Caco-2 (cell line): ENCODE data around the gene BGN. TPM values are rescaled to one million over a fixed set of nuclear protein-coding genes. Genes with fewer than 3 reads are reported as not detected.
A peak's percentile ranks its signal among the peaks of the same experiment; 100 is the strongest.

Experiments used
- BruUV-seq: library from RNA; stranded (reverse); fragments of 400-500 nt; replicated peaks from 2 replicates; lab custom pipeline; 2021; lab: Mats Ljungman, UMichigan
- CTCF ChIA-PET: fragments of 300-600 bp; sonication (Branson Sonifier 250); formaldehyde crosslinking; loops from one replicate; lab custom pipeline; 2022; ENCODE audit warnings: antibody characterized with exemption; lab: Charles Lee
- POLR2A ChIA-PET: fragments of 300-600 bp; sonication (Branson Sonifier 250); formaldehyde crosslinking; loops from one replicate; lab custom pipeline; 2022; ENCODE audit warnings: antibody characterized with exemption; lab: Charles Lee
- DNase-seq, 2 experiments: peaks; one replicate each; pipeline versions ENCODE4 v3.0.0 to v3.0.0-alpha.2; 2020 to 2022
- H3K27me3 ChIP-seq: replicated peaks from 2 replicates; pipeline ENCODE4 v1.6.0; 2011; ENCODE audit warnings: low read length; ENCODE audit not compliant: control insufficient read depth, insufficient read depth
- H3K36me3 ChIP-seq: 2 replicates; pipeline ENCODE4 v1.5.1; 2011; ENCODE audit warnings: low read length; ENCODE audit not compliant: control insufficient read depth, insufficient read depth
- H3K4me1 ChIP-seq: fragments of 250-450 bp; sonication (Bioruptor Pico); 2 replicates; pipeline ENCODE4 v1.5.1; 2020; ENCODE audit warnings: mild to moderate bottlenecking
- H3K4me3 ChIP-seq: 2 replicates; pipeline ENCODE4 v1.5.1; 2011; ENCODE audit warnings: low read depth, mild to moderate bottlenecking, control low read depth, low read length
- H3K9me3 ChIP-seq: fragments of 250-450 bp; sonication (Bioruptor Pico); 2 replicates; pipeline ENCODE4 v1.5.1; 2020; ENCODE audit warnings: mild to moderate bottlenecking, moderate library complexity
- H3K27ac Mint-ChIP-seq: one replicate; pipeline ENCODE4 v1.8.0; 2022; ENCODE audit warnings: mixed read lengths; ENCODE audit not compliant: unreplicated experiment
- H3K27me3 Mint-ChIP-seq: one replicate; pipeline ENCODE4 v1.8.0; 2022; ENCODE audit warnings: mixed read lengths; ENCODE audit not compliant: insufficient read depth, unreplicated experiment
- H3K36me3 Mint-ChIP-seq: one replicate; pipeline ENCODE4 v1.8.0; 2022; ENCODE audit warnings: mild to moderate bottlenecking, mixed read lengths; ENCODE audit not compliant: insufficient read depth, unreplicated experiment
- H3K4me1 Mint-ChIP-seq: one replicate; pipeline ENCODE4 v1.8.0; 2022; ENCODE audit warnings: low read depth, mixed read lengths; ENCODE audit not compliant: unreplicated experiment
- H3K4me3 Mint-ChIP-seq: one replicate; pipeline ENCODE4 v1.8.0; 2022; ENCODE audit warnings: mild to moderate bottlenecking, moderate library complexity, mixed read lengths; ENCODE audit not compliant: unreplicated experiment
- H3K9me3 Mint-ChIP-seq: one replicate; pipeline ENCODE4 v1.8.0; 2022; ENCODE audit warnings: mixed read lengths; ENCODE audit not compliant: unreplicated experiment
- CTCF ChIP-seq, 2 experiments: fragments of 200-600 bp in 1 of 2; IDR thresholded peaks; 1 replicate in 1 of 2; 2 replicates in 1 of 2; pipeline versions ENCODE4 v1.5.1 to v1.8.0; 2011 to 2022; ENCODE audit warnings: antibody characterized with exemption in 1 of 2, control low read depth in 1 of 2, inconsistent platforms in 1 of 2, low read depth in 1 of 2, low read length in 1 of 2, mild to moderate bottlenecking in 1 of 2, moderate library complexity in 1 of 2; ENCODE audit not compliant: insufficient read depth in 1 of 2, severe bottlenecking in 1 of 2, unreplicated experiment in 1 of 2
- intact Hi-C: fragments of 100-400 bp; cut with micrococcal nuclease; formaldehyde crosslinking; loops from one replicate; pipeline ENCODE4 v1.10.0; 2022; ENCODE audit not compliant: unreplicated experiment
- total RNA-seq: library from RNA; stranded (reverse); gene quantifications from 2 replicates; pipeline ENCODE4 v1.2.3, GENCODE V29; 2022

The BGN gene
- total RNA-seq, 1 experiment from 2014 or later: 9.9 TPM

- POLR2A ChIA-PET: interaction anchor here (0.6 to 1.0 kb wide), 2 partner anchors 20 to 45 kb away, joined by 3 to 6 read pairs; no protein-coding TSS in a partner anchor
- peak within 1 kb of the TSS; percentile 54 for H3K4me3 ChIP-seq
- Mint-ChIP-seq H3K9me3 (no peaks in the 10 kb centered on the region), H3K36me3 (peaks cover 2% of the 10 kb centered on the region), H3K4me3 (peak within 1 kb of the TSS; percentile 75), H3K4me1 (no peaks in the 10 kb centered on the region), H3K27ac (no peak within 1 kb of the TSS), H3K27me3 (no peaks in the 10 kb centered on the region)
- BruUV-seq: no TSS peak
- peaks cover 22% of the 10 kb centered on the region for H3K4me1 ChIP-seq
- intact Hi-C loops: loop anchor here (1.0 to 5.0 kb wide), 5 partner anchors 25 to 529 kb away; no protein-coding TSS in a partner anchor
- no peaks in the 10 kb centered on the region for H3K9me3 ChIP-seq
- CTCF ChIA-PET: interaction anchor here (0.6 to 2.0 kb wide), 11 partner anchors 9 to 1649 kb away, joined by 3 to 16 read pairs (median 5); partner anchors contain the start of gene BGN
- TF ChIP-seq CTCF (IDR thresholded peaks at IDR 0.05; ENCODE audit: insufficient read depth in 1 of 2, low read depth in 1 of 2, low read length in 1 of 2, severe bottlenecking in 1 of 2, unreplicated experiment in 1 of 2): peak; percentile 62 to 81
- H3K27me3 ChIP-seq: no peaks in the 10 kb centered on the region
- no peaks in the 10 kb centered on the region for H3K36me3 ChIP-seq
- DNase-seq: peak; percentile 90
Observed at GRCh38 chrX:153470411-153471363, 24.1 kb upstream of the BGN start, which contains the start of gene HAUS7. Gene HAUS7, minus strand, starts transcription at chrX:153470576. Its CDS starts 19 bp downstream, at chrX:153470557.

GRCh38 chrX:153471663-153472280 is 23.0 kb upstream of the BGN start:
- H3K4me1 ChIP-seq: peaks cover 29% of the 10 kb centered on the region
- H3K27me3 ChIP-seq: no peaks in the 10 kb centered on the region
- no peaks in the 10 kb centered on the region for H3K9me3 Mint-ChIP-seq
- H3K36me3 Mint-ChIP-seq: no peaks in the 10 kb centered on the region
- intact Hi-C loops: loop anchor here (2.0 to 5.0 kb wide), 2 partner anchors 426 to 513 kb away; no protein-coding TSS in a partner anchor
- H3K27ac Mint-ChIP-seq: no peak overlapping the region
- ChIA-PET POLR2A (no interaction called here), CTCF (interaction anchor here (1.3 to 2.0 kb wide), 3 partner anchors 11 to 23 kb away, joined by 13 to 16 read pairs (median 14); partner anchors contain the start of gene BGN)
- no peaks in the 10 kb centered on the region for H3K36me3 ChIP-seq
- no peak for DNase-seq
- no peaks in the 10 kb centered on the region for H3K27me3 Mint-ChIP-seq
- no peaks in the 10 kb centered on the region for H3K9me3 ChIP-seq
- BruUV-seq: no TSS peak
- H3K4me3 Mint-ChIP-seq: no peak overlapping the region
- no peak overlapping the region for H3K4me3 ChIP-seq
- no peak for TF ChIP-seq CTCF (IDR thresholded peaks at IDR 0.05; ENCODE audit: insufficient read depth in 1 of 2, low read depth in 1 of 2, low read length in 1 of 2, severe bottlenecking in 1 of 2, unreplicated experiment in 1 of 2)
- no peaks in the 10 kb centered on the region for H3K4me1 Mint-ChIP-seq

- Mint-ChIP-seq H3K27me3 (no peaks in the 10 kb centered on the region), H3K9me3 (no peaks in the 10 kb centered on the region), H3K4me1 (no peaks in the 10 kb centered on the region), H3K36me3 (no peaks in the 10 kb centered on the region), H3K27ac (no peak overlapping the region), H3K4me3 (no peak overlapping the region)
- POLR2A ChIA-PET: no interaction called here
- CTCF ChIA-PET: interaction anchor here (0.8 to 1.2 kb wide), 2 partner anchors 12 to 33 kb away, joined by 4 to 6 read pairs; no protein-coding TSS in a partner anchor
- no peak for TF ChIP-seq CTCF (IDR thresholded peaks at IDR 0.05; ENCODE audit: insufficient read depth in 1 of 2, low read depth in 1 of 2, low read length in 1 of 2, severe bottlenecking in 1 of 2, unreplicated experiment in 1 of 2)
- no peaks in the 10 kb centered on the region for H3K36me3 ChIP-seq
- no peaks in the 10 kb centered on the region for H3K9me3 ChIP-seq
- DNase-seq: no peak
- no TSS peak for BruUV-seq
- intact Hi-C loops: loop anchor here (5.0 kb wide), 1 partner anchor 424 kb away; no protein-coding TSS in a partner anchor
- no peak overlapping the region for H3K4me3 ChIP-seq
- H3K4me1 ChIP-seq: peaks cover 29% of the 10 kb centered on the region
- no peaks in the 10 kb centered on the region for H3K27me3 ChIP-seq
Observed at GRCh38 chrX:153473126-153473525, 21.7 kb upstream of the BGN start.
